Suppressor macrophage treated with lipopolysaccharide for 4 hours (primary cell): Measurements from ENCODE around the gene MYH3.

Source experiments
- DNase-seq: peaks from one replicate; pipeline ENCODE4 v3.0.0-alpha.2; 2020

The MYH3 gene

GRCh38 chr17:10648956-10649355 lies 8.2 kb downstream of the MYH3 start:
- DNase-seq: no peak

- DNase-seq: no peak
These were observed 8.7 kb downstream of the MYH3 start for GRCh38 chr17:10648381-10648780.

- DNase-seq: peak; percentile 76
These were observed 10.6 kb downstream of the MYH3 start for GRCh38 chr17:10646392-10646990.

- no peak for DNase-seq
These were observed 16.6 kb downstream of the MYH3 start for GRCh38 chr17:10640475-10640874.

- DNase-seq: no peak
These were observed 19.0 kb downstream of the MYH3 start for GRCh38 chr17:10638151-10638550.

- no peak for DNase-seq
These were observed 21.8 kb downstream of the MYH3 start for GRCh38 chr17:10635290-10635689.

GRCh38 chr17:10633738-10634379 lies 23.2 kb downstream of the MYH3 start:
- DNase-seq: no peak

- DNase-seq: no peak
These were observed 25.4 kb downstream of the MYH3 start for GRCh38 chr17:10631701-10632100.

GRCh38 chr17:10631048-10631700 lies 25.9 kb downstream of the MYH3 start:
- DNase-seq: peak; percentile 20

GRCh38 chr17:10629706-10630105 lies 27.4 kb downstream of the MYH3 start:
- no peak for DNase-seq

- DNase-seq: no peak
These were observed 28.4 kb downstream of the MYH3 start for GRCh38 chr17:10628756-10629155.

GRCh38 chr17:10626390-10626789 lies 30.7 kb downstream of the MYH3 start:
- no peak for DNase-seq

GRCh38 chr17:10624969-10625368 lies 32.1 kb downstream of the MYH3 start:
- DNase-seq: no peak

GRCh38 chr17:10623737-10624338 lies 33.3 kb downstream of the MYH3 start:
- DNase-seq: no peak

- no peak for DNase-seq
These were observed 34.3 kb downstream of the MYH3 start for GRCh38 chr17:10622617-10623485.

GRCh38 chr17:10621397-10621796 lies 35.7 kb downstream of the MYH3 start:
- DNase-seq: no peak

- DNase-seq: no peak
These were observed 36.3 kb downstream of the MYH3 start for GRCh38 chr17:10620823-10621222.

- DNase-seq: peak; percentile 75
These were observed 38.9 kb downstream of the MYH3 start for GRCh38 chr17:10618202-10618635.

- DNase-seq: no peak
These were observed 40.0 kb downstream of the MYH3 start for GRCh38 chr17:10617120-10617505.

GRCh38 chr17:10616502-10617119 lies 40.5 kb downstream of the MYH3 start:
- peak; percentile 84 for DNase-seq

GRCh38 chr17:10614536-10615155 lies 42.5 kb downstream of the MYH3 start:
- DNase-seq: peak; percentile 45
